ENCODE measurements around the gene DENND1C. TPM values are rescaled to one million over a fixed set of nuclear protein-coding genes. Genes with fewer than 3 reads are reported as not detected.

DENND1C gene
- total RNA-seq, 1 donor = 23.9 TPM

DNA sequence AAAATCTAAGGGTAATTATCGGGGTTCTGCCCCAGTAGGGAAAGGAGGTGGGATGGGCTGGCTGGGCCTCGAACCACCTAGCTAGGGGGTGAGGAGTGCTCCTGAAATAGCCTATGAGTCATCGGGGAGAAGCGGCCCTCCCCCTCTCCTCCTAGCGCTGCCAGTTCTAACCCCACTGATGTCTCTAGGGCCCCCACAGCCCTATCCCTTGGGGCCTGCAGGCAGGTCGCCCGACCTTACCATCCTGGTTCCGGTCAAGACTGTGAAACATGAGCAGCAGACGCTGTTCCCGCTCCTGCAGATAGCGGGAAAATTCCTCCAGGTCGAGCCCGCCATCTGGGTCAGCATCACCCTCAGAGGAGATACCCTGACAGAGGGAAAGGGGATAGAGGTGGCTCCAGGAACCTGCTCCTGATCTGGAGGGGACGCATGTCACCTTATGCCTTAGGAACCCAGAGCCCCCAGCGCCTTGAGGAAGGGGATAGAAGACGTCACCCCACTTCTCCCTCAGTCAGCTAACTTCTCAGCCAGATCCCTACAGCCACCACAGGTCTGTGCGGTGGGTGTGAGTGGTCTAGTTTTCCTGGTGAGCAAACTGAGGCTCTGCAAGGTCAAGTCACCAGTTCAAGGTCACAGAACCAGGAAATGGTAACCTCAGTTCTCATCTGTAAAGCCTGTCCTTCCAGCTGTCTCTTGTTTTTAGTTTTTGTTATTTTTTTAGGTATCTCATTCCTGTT, 23.5 kb downstream of the DENND1C start:
- H3K4me1 ChIP-seq (ENCODE audit: insufficient read depth, low read length) = peaks cover 6% of the 10 kb centered on the region
- no peak overlapping the region for H3K4me3 ChIP-seq (ENCODE audit: low read length)

DNA sequence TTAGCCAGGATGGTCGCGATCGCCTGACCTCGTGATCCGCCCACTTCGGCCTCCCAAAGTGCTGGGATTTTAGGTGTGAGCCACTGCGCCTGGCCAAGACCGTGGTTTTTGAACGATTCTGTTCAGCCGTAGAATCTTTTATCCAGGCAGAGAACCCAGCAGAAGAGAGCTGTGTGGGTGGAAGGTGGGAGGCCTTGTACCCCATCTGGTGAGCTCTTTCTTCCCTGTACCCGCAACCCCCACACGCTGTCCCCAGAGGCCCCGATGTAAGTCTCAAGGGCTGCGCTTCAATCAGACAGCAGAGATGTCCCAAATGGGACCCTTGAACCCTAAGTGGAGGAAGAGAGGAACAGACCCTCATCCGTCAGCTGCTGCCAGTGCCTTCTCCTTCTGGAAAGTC, 25.7 kb downstream of the DENND1C start:
- Histone ChIP-seq H3K4me3 (ENCODE audit: low read length) (no peak overlapping the region), H3K9me3 (ENCODE audit: low read depth, low read length) (no peaks in the 10 kb centered on the region), H3K4me1 (ENCODE audit: insufficient read depth, low read length) (peaks cover 6% of the 10 kb centered on the region), H3K27me3 (ENCODE audit: insufficient read depth, low read length) (peaks cover 2% of the 10 kb centered on the region)

More for the DNA sequence above, 23.5 kb downstream of the DENND1C start:
- Histone ChIP-seq H3K27me3 (ENCODE audit: insufficient read depth, low read length) (peaks cover 2% of the 10 kb centered on the region), H3K9me3 (ENCODE audit: low read depth, low read length) (no peaks in the 10 kb centered on the region)

DNA sequence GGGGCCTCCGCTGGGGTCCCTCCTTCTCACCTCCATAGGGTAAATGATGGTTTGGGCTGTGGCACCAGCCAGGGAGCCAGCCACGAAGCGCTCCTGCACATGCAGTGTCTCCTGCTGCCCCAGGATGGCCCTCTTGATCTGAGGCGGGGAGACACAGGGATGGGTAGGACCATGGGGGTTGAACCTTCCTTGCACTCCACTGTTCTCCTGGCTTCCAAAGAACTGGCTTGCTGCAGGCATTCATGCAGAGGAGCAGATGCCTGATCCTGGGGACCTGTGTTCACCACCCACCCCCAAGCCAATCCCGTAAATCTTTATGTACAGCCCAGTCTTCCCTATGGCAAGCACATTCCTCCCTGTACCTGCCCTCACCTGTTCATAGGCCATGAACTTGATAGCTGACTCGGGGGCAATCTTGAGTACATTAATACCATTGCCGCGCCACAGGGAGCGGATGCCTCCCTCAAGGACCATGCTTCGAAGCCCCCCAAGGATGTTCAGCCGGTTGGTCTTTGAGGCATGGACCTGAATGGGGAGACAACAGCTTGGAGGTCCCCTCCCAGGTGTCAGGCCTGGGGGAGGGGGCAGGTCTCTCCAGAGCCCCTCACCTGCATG, 27.5 kb downstream of the DENND1C start:
- Histone ChIP-seq H3K4me1 (ENCODE audit: insufficient read depth, low read length) (no peaks in the 10 kb centered on the region), H3K9me3 (ENCODE audit: low read depth, low read length) (no peaks in the 10 kb centered on the region), H3K27me3 (ENCODE audit: insufficient read depth, low read length) (peaks cover 2% of the 10 kb centered on the region), H3K4me3 (ENCODE audit: low read length) (no peak overlapping the region)

DNA sequence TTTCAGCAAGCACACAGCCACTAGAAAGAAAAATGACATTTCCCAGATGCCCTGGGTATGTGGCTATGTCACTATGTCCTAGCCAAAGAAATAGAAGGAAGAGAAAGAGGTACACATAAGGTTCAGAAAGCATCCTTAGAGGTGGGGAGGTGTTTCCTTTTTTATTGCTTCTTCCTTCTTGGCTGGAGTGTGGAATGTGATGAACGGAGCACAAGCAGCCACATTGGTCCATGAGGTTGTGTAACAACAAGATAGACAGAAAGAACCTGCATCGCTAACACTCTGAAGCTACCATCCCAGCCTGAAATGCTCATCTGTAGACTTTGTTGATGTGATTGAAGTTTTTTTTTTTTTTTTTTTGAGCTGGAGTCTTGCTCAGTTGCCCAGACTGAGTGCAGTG, 28.7 kb downstream of the DENND1C start:
- Histone ChIP-seq H3K4me3 (ENCODE audit: low read length) (no peak overlapping the region), H3K4me1 (ENCODE audit: insufficient read depth, low read length) (no peaks in the 10 kb centered on the region), H3K9me3 (ENCODE audit: low read depth, low read length) (no peaks in the 10 kb centered on the region), H3K27me3 (ENCODE audit: insufficient read depth, low read length) (no peaks in the 10 kb centered on the region)

DNA sequence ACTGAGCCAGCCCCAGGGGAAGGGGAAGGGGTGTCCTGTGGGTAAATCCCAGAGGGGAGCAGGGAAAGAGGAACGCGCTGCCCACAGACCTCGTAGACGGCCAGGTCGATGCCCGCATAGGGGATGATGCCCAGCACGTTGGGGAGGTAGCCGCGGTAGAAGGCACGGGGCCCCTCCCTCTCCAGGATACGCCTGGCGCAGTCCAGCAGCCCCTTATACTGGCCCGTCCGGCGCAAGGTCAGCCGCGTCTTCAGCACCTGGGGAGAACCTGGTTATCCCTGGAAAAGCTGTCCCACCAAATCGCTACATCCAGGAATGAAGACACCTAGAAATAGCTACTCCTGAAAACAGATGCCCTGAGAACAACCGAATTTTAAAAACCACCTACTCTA, 29.4 kb downstream of the DENND1C start:
- Histone ChIP-seq H3K4me3 (ENCODE audit: low read length) (no peak overlapping the region), H3K4me1 (ENCODE audit: insufficient read depth, low read length) (no peaks in the 10 kb centered on the region), H3K9me3 (ENCODE audit: low read depth, low read length) (no peaks in the 10 kb centered on the region), H3K27me3 (ENCODE audit: insufficient read depth, low read length) (no peaks in the 10 kb centered on the region)

DNA sequence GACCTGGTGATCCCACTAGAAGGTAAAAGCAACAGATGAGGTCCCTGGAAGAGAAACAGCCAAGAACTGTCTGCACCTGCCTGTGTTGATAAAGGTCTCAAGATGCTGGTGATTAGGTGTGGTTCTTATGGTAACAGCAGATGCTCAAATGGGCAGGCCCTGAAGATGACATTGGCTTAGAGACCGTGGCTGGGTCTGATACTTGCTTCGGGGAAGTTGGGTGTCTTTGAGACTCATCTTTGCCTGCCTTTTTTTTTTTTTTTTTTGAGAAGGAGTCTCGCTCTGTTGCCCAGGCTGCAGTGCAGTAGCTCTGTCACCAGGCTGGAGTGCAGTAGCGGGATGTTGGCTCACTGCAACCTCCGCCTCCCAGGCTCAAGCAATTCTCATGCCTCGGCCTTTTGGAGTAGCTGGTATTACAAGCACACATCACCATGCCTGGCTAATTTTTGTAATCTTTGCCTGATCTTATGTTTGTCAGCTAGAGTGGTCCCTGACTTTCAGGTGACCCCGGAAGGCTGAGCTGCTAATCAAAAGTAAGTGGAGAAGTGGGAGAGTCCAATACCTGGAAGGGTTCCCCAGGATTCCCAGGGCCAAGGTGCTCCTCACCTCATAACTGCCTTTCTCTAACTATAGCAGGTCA, 29.9 kb downstream of the DENND1C start:
- Histone ChIP-seq H3K27me3 (ENCODE audit: insufficient read depth, low read length) (no peaks in the 10 kb centered on the region), H3K4me1 (ENCODE audit: insufficient read depth, low read length) (no peaks in the 10 kb centered on the region), H3K9me3 (ENCODE audit: low read depth, low read length) (no peaks in the 10 kb centered on the region), H3K4me3 (ENCODE audit: low read length) (no peak overlapping the region)

DNA sequence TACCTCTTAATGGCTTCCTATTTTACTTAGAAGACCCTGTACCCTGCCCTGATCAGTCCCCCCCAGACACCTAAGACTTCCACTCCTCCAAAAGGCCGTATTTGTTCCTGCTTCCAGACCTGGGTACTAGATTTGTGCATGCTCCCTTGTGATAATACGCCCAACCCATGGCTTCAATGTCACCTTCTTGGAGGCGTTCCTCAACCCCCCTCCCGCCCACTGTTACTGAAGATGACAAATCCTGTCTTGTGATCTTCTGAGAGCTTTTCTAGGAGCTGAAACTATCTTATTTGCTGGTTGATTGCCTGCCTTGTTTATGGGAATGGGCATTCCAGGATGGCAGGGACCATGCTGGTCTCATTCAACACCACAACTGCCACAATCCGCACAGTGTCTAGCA, 31.4 kb downstream of the DENND1C start:
- Histone ChIP-seq H3K27me3 (ENCODE audit: insufficient read depth, low read length) (no peaks in the 10 kb centered on the region), H3K9me3 (ENCODE audit: low read depth, low read length) (no peaks in the 10 kb centered on the region), H3K4me3 (ENCODE audit: low read length) (no peak overlapping the region), H3K4me1 (ENCODE audit: insufficient read depth, low read length) (no peaks in the 10 kb centered on the region)

DNA sequence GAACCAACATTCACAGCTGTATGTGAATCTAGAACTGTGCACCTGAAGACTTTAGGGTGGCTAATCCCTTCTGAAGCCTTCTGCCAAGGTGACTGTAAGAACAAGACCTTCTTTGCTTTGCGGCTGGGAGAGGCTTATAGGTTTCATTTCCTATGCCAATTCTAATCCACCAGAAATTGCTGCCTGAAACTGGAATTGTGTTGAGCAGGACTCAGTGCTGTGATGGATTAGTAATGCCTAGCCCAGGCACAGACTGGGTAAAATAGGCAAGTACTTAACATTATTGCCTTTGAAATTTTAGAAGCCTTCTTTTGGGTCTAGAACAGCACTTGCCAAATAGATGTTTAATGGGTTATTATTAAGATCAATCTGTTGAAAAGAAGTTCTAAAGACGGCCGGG, 33.5 kb downstream of the DENND1C start:
- Histone ChIP-seq H3K4me1 (ENCODE audit: insufficient read depth, low read length) (no peaks in the 10 kb centered on the region), H3K9me3 (ENCODE audit: low read depth, low read length) (no peaks in the 10 kb centered on the region), H3K4me3 (ENCODE audit: low read length) (no peak overlapping the region), H3K27me3 (ENCODE audit: insufficient read depth, low read length) (no peaks in the 10 kb centered on the region)

DNA sequence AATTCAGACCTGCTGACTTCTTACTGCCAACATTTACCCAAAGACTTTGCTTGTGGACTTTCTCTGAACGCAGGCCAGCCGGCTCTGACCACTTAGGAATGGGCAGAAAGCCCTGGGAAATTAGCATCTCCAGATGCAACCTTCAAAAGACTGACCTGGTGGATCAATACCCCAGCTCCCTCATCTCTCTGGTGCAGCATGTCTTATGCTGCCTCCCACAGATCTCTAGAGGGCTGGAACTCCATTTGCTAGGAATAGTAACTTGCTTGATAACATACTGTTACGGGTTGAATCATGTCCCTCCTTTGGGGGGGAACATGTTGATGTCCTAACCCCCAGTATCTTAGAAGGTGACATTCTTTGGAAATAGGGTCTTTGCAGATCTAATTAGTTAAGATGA, 35.1 kb downstream of the DENND1C start:
- no peak overlapping the region for H3K4me3 ChIP-seq (ENCODE audit: low read length)
- no peaks in the 10 kb centered on the region for H3K9me3 ChIP-seq (ENCODE audit: low read depth, low read length)
- no peaks in the 10 kb centered on the region for H3K27me3 ChIP-seq (ENCODE audit: insufficient read depth, low read length)
- no peaks in the 10 kb centered on the region for H3K4me1 ChIP-seq (ENCODE audit: insufficient read depth, low read length)

DNA sequence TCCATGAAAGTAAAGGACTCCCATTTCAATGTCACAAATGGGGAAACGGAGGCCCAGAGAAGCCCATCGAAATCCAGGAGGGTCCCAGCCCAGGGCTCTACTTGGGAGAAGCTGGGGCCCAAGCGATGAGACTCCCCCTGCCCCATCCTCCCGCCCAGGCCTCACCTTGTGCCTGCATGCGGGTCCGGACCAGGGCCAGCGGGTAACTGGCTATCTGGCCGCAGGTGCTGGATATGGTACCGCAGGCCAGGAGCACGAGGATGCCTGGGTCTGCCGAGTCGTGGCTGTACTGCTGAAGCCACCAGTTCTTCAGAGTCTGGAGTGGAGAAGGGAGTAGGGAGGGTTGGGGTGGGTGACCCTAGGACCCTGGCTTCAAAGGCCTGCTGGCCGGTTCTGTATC, 37.6 kb downstream of the DENND1C start:
- H3K27me3 ChIP-seq (ENCODE audit: insufficient read depth, low read length) = no peaks in the 10 kb centered on the region
- no peaks in the 10 kb centered on the region for H3K4me1 ChIP-seq (ENCODE audit: insufficient read depth, low read length)
- no peaks in the 10 kb centered on the region for H3K9me3 ChIP-seq (ENCODE audit: low read depth, low read length)
- H3K4me3 ChIP-seq (ENCODE audit: low read length) = no peak overlapping the region

DNA sequence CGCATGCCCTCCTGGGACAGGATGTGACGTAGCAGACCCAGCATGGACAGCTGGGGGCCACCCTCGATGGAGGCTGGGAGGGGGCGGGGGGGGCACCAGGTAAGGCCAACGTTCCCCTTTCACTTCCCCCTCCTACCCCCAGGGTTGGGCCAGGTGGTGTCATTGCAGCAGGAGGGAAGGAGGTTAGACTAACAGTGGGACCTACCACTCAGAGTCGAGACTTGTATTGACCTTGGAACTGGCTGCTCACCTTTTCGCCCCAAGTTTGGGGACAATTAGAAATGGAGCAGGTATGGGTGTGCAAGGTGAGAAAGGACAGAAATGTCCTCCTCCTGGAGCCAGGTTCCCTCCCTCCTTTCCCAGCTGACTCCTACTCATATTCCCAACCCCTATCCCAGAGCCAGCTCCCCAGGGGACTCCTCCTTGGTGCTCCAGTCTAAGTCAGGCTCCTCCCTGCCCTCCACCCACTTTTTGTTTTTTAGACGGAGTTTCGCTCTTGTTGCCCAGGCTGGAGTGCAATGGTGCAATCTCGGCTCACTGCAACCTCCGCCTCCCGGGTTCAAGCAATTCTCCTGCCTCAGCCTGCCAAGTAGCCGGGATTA, 39.4 kb downstream of the DENND1C start:
- H3K9me3 ChIP-seq (ENCODE audit: low read depth, low read length) = no peaks in the 10 kb centered on the region
- H3K4me1 ChIP-seq (ENCODE audit: insufficient read depth, low read length) = no peaks in the 10 kb centered on the region
- H3K4me3 ChIP-seq (ENCODE audit: low read length) = no peak overlapping the region
- H3K27me3 ChIP-seq (ENCODE audit: insufficient read depth, low read length) = no peaks in the 10 kb centered on the region

DNA sequence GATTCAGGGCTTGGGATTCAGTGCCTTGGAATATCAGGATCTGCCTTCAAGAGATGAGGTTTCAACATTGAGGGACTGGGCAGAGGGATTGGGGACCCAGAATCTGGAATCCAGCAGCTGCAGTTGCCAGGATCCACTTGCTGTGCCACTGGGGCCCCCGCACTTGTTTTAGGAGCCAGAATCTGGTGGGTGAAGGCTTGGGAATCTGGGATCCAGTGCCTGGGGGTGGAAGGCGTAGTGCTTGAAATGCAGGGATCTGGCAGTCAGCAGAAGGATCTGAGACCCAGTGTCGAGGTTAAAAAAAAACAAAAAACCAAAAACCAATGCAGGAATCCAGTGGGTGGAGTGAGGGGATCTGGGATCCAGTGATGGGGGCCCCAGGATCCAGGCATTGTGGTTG, 40.7 kb downstream of the DENND1C start:
- H3K27me3 ChIP-seq (ENCODE audit: insufficient read depth, low read length) = no peaks in the 10 kb centered on the region
- H3K9me3 ChIP-seq (ENCODE audit: low read depth, low read length) = no peaks in the 10 kb centered on the region
- no peak overlapping the region for H3K4me3 ChIP-seq (ENCODE audit: low read length)
- no peaks in the 10 kb centered on the region for H3K4me1 ChIP-seq (ENCODE audit: insufficient read depth, low read length)

DNA sequence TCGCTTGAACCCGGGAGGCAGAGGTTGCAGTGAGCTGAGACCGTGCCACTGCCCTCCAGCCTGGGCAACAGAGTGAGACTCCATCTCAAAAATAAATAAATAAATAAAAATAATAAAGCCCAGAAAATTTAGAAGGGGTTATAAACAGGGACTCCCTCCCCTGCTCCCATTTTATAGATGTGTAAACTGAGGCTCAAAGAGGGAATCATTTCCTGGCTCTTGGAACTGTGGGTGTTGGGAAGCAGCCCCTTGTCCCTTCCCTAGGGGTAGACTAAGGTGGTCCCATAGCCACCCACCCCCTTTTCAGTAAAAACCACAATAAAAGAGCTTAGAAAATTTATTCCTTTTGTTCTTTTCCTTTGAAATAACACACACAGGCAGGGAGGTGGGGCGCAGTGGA, 41.8 kb downstream of the DENND1C start:
- Histone ChIP-seq H3K4me3 (ENCODE audit: low read length) (no peak overlapping the region), H3K4me1 (ENCODE audit: insufficient read depth, low read length) (no peaks in the 10 kb centered on the region), H3K27me3 (ENCODE audit: insufficient read depth, low read length) (no peaks in the 10 kb centered on the region), H3K9me3 (ENCODE audit: low read depth, low read length) (no peaks in the 10 kb centered on the region)

DNA sequence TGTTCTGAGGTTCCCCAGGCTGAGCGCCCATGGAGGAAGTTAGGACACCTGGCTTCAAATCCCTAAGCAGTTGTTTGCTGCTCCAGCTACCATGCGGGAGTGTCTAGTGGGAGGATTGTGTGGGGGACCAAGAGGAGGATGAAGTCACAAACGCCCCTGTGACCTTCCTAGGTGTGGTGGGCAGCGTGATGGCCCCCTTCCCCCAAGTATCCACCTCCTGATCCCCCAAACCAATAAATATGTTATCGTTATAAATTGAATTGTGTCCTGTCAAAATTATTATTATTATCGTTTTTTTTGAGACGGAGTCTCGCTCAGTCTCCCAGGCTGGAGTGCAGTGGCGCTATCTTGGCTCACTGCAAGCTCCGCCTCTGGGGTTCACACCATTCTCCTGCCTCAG, 47.9 kb downstream of the DENND1C start, which contains the start of gene SLC25A41:
TSS of gene SLC25A41 (minus strand) at position 101 of the 400 bp plus-strand sequence. CDS start at position 31, 70 bp downstream.
- no peaks in the 10 kb centered on the region for H3K9me3 ChIP-seq (ENCODE audit: low read depth, low read length)
- H3K4me3 ChIP-seq (ENCODE audit: low read length) = no peak within 1 kb of the TSS
- H3K4me1 ChIP-seq (ENCODE audit: insufficient read depth, low read length) = peaks cover 5% of the 10 kb centered on the region
- H3K27me3 ChIP-seq (ENCODE audit: insufficient read depth, low read length) = no peaks in the 10 kb centered on the region

DNA sequence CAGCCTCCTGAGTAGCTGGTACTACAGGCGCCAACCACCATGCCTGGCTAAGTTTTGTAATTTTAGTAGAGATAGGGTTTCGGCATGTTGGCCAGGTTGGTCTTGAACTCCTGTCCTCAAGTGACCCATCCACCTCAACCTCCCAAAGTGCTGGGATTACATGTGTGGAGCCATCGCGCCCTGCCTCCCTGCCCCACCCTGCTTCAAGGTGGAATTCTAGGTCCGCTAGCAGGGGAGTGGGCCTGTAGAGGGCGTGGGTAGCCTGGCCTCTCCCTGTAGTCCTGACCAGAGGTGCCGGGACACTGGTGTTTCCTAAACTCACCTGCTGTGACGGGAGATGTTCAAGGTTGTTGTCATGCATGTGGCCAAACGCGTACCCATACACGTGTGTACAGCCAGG, 48.4 kb downstream of the DENND1C start:
- Histone ChIP-seq H3K4me3 (ENCODE audit: low read length) (no peak overlapping the region), H3K4me1 (ENCODE audit: insufficient read depth, low read length) (peaks cover 5% of the 10 kb centered on the region), H3K27me3 (ENCODE audit: insufficient read depth, low read length) (no peaks in the 10 kb centered on the region), H3K9me3 (ENCODE audit: low read depth, low read length) (no peaks in the 10 kb centered on the region)

All from mononuclear cell (primary cell).